Measurements from ENCODE around the gene FAM171A1. TPM values are rescaled to one million over a fixed set of nuclear protein-coding genes. Genes with fewer than 3 reads are reported as not detected.
A peak's percentile ranks its signal among the peaks of the same experiment; 100 is the strongest.

The FAM171A1 gene
- total RNA-seq, 1 experiment from 2014 or later: 26.3 TPM

DNA sequence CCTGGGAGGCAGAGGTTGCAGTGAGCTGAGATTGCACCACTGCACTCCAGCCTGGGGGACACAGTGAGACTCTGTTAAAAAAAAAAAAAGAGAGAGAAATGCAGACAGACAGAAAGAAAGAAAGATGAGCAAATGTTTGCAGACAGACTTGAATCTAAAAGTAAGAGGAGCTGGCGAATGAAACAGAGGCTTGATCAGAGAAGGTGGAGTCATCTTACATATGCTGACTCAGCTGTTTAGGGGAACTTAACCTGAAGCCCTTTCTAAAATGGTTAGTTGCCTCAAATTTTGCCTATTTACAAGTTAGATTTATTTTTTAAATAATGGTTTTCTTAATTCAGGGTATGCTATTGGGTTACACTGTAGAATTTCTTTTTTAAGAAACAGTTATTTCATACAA is 5.4 kb downstream of the FAM171A1 start:
- intact Hi-C loops (cut with micrococcal nuclease; ENCODE audit: unreplicated experiment): no loop called here
- Mint-ChIP-seq H3K4me3 (ENCODE audit: unreplicated experiment) (no peak overlapping the region), H3K9me3 (ENCODE audit: unreplicated experiment) (peaks cover 11% of the 10 kb centered on the region), H3K36me3 (ENCODE audit: insufficient read depth, unreplicated experiment) (no peaks in the 10 kb centered on the region), H3K27me3 (ENCODE audit: insufficient read depth, unreplicated experiment) (no peaks in the 10 kb centered on the region), H3K4me1 (ENCODE audit: low read depth, unreplicated experiment) (peaks cover 25% of the 10 kb centered on the region), H3K27ac (ENCODE audit: unreplicated experiment) (no peak overlapping the region)
- CTCF ChIA-PET: no interaction called here
- TF ChIP-seq CTCF (IDR thresholded peaks at IDR 0.05; ENCODE audit: insufficient read depth in 1 of 2, low read depth in 1 of 2, low read length in 1 of 2, severe bottlenecking in 1 of 2, unreplicated experiment in 1 of 2): no peak
- Histone ChIP-seq H3K9me3 (no peaks in the 10 kb centered on the region), H3K4me1 (peaks cover 17% of the 10 kb centered on the region), H3K36me3 (ENCODE audit: control insufficient read depth, insufficient read depth, low read length) (no peaks in the 10 kb centered on the region), H3K4me3 (ENCODE audit: low read depth, low read length) (no peak overlapping the region), H3K27me3 (replicated peaks; ENCODE audit: control insufficient read depth, insufficient read depth, low read length) (no peaks in the 10 kb centered on the region; the same call in 1 of the 2 replicates)
- POLR2A ChIA-PET: interaction anchor here (0.6 kb wide), 1 partner anchor 20 kb away, joined by 3 read pairs; no protein-coding TSS in a partner anchor
- no peak for DNase-seq
- no TSS peak for BruUV-seq (replicated peaks)

- peaks cover 20% of the 10 kb centered on the region for H3K4me1 Mint-ChIP-seq (ENCODE audit: low read depth, unreplicated experiment)
- H3K9me3 Mint-ChIP-seq (ENCODE audit: unreplicated experiment): peaks cover 11% of the 10 kb centered on the region
- Histone ChIP-seq H3K9me3 (no peaks in the 10 kb centered on the region), H3K27me3 (replicated peaks; ENCODE audit: control insufficient read depth, insufficient read depth, low read length) (no peaks in the 10 kb centered on the region; the same call in 1 of the 2 replicates), H3K36me3 (ENCODE audit: control insufficient read depth, insufficient read depth, low read length) (no peaks in the 10 kb centered on the region), H3K4me1 (peaks cover 12% of the 10 kb centered on the region), H3K4me3 (ENCODE audit: low read depth, low read length) (no peak overlapping the region)
- H3K27ac Mint-ChIP-seq (ENCODE audit: unreplicated experiment): no peak overlapping the region
- no peaks in the 10 kb centered on the region for H3K36me3 Mint-ChIP-seq (ENCODE audit: insufficient read depth, unreplicated experiment)
- no peaks in the 10 kb centered on the region for H3K27me3 Mint-ChIP-seq (ENCODE audit: insufficient read depth, unreplicated experiment)
- no TSS peak for BruUV-seq (replicated peaks)
- H3K4me3 Mint-ChIP-seq (ENCODE audit: unreplicated experiment): no peak overlapping the region
- ChIA-PET CTCF (no interaction called here), POLR2A (no interaction called here)
- intact Hi-C loops (cut with micrococcal nuclease; ENCODE audit: unreplicated experiment): no loop called here
- no peak for TF ChIP-seq CTCF (IDR thresholded peaks at IDR 0.05; ENCODE audit: insufficient read depth in 1 of 2, low read depth in 1 of 2, low read length in 1 of 2, severe bottlenecking in 1 of 2, unreplicated experiment in 1 of 2)
- no peak for DNase-seq
Measured at GRCh38 chr10:15364001-15364400, 7.1 kb downstream of the FAM171A1 start.

DNA sequence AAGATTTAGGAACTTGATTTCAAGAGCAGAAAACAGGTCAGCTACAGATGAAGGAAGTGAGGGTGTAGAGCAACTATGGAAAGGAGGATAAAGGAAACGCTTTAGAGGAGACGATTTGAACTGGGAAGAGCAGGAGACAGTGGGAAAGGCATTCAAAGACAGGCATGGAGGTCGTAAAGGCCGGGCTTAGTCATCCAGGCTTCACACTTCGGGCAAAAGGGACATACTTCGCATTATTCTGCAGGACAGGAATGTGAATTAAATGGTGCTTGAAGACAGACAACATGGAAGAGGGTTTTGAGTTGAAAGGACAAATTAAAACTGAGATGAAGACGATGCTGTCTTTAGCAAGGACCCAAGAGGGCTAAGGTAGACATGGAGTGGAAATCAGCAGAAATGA is 8.1 kb downstream of the FAM171A1 start:
- Mint-ChIP-seq H3K27ac (ENCODE audit: unreplicated experiment) (peak overlapping the region; percentile 24), H3K4me1 (ENCODE audit: low read depth, unreplicated experiment) (peaks cover 19% of the 10 kb centered on the region), H3K9me3 (ENCODE audit: unreplicated experiment) (peaks cover 11% of the 10 kb centered on the region), H3K4me3 (ENCODE audit: unreplicated experiment) (no peak overlapping the region), H3K36me3 (ENCODE audit: insufficient read depth, unreplicated experiment) (no peaks in the 10 kb centered on the region), H3K27me3 (ENCODE audit: insufficient read depth, unreplicated experiment) (no peaks in the 10 kb centered on the region)
- CTCF ChIA-PET: no interaction called here
- DNase-seq: peak; percentile 32 to 68
- intact Hi-C loops (cut with micrococcal nuclease; ENCODE audit: unreplicated experiment): no loop called here
- Histone ChIP-seq H3K9me3 (no peaks in the 10 kb centered on the region), H3K27me3 (replicated peaks; ENCODE audit: control insufficient read depth, insufficient read depth, low read length) (no peaks in the 10 kb centered on the region), H3K4me1 (peaks cover 12% of the 10 kb centered on the region), H3K36me3 (ENCODE audit: control insufficient read depth, insufficient read depth, low read length) (no peaks in the 10 kb centered on the region), H3K4me3 (ENCODE audit: low read depth, low read length) (no peak overlapping the region)
- no TSS peak for BruUV-seq (replicated peaks)
- TF ChIP-seq CTCF (IDR thresholded peaks at IDR 0.05; ENCODE audit: insufficient read depth in 1 of 2, low read depth in 1 of 2, low read length in 1 of 2, severe bottlenecking in 1 of 2, unreplicated experiment in 1 of 2): no peak
- POLR2A ChIA-PET: no interaction called here
